ENCODE data around the gene TCF4. TPM values are rescaled to one million over a fixed set of nuclear protein-coding genes. Genes with fewer than 3 reads are reported as not detected.

The TCF4 gene
- total RNA-seq, 4 donors from 2014 or later: 30.3 to 51.1 (median 40.1) TPM

DNA sequence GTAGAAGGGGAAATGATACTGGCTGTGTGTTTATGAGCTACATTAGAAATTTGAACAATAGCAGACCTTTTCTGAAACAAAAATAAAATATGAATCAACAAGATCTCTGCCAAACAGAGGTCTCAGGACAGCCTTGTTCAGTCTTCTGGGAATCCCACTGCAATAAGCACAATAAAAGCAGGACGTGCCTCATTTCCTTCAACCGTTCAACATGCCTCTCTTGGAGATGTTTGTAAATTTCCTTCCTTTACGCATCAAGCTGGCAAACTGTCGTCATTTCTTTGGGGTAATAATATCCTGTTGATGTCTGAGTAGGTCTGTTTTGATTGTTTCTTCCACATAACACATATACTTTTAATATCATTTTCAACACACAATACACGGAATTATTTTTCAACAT lies 77.2 kb downstream of the TCF4 start:
- in situ Hi-C loops (cut with MboI; ENCODE audit: low pct_ligation_motif_present in 1 of 4, low pct_unique_long_range_greater_than_20kb in 1 of 4, low sequenced_read_pairs in 3 of 4): no loop called here
- WGBS, 2 donors (ENCODE audit: low coverage in 1 of 2): 31 to 43% methylated on average over 4 to 5 of the region's 5 CpGs
- Histone ChIP-seq H3K4me3 (no peak overlapping the region), H3K36me3 (no peaks in the 10 kb centered on the region), H3K4me1 (peaks cover 0 to 9% (median 0%) of the 10 kb centered on the region in 4 donors), H3K27ac (peak overlapping the region; percentile 39 to 70 (median 58)), H3K27me3 (no peaks in the 10 kb centered on the region), H3K9me3 (no peaks in the 10 kb centered on the region)
- intact Hi-C loops (cut with DNase I; ENCODE audit: low total_unique reads): no loop called here
- no peak for DNase-seq
- TF ChIP-seq EP300 (IDR thresholded peaks at IDR 0.05; ENCODE audit: low read depth): no peak
- TF ChIP-seq POLR2A (IDR thresholded peaks at IDR 0.05): no peak
- TF ChIP-seq, protein P1, sequence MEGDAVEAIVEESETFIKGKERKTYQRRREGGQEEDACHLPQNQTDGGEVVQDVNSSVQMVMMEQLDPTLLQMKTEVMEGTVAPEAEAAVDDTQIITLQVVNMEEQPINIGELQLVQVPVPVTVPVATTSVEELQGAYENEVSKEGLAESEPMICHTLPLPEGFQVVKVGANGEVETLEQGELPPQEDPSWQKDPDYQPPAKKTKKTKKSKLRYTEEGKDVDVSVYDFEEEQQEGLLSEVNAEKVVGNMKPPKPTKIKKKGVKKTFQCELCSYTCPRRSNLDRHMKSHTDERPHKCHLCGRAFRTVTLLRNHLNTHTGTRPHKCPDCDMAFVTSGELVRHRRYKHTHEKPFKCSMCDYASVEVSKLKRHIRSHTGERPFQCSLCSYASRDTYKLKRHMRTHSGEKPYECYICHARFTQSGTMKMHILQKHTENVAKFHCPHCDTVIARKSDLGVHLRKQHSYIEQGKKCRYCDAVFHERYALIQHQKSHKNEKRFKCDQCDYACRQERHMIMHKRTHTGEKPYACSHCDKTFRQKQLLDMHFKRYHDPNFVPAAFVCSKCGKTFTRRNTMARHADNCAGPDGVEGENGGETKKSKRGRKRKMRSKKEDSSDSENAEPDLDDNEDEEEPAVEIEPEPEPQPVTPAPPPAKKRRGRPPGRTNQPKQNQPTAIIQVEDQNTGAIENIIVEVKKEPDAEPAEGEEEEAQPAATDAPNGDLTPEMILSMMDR (IDR thresholded peaks at IDR 0.05): no peak
- TF ChIP-seq POLR2AphosphoS5 (IDR thresholded peaks at IDR 0.05): peak; percentile 21 to 47 (median 46)

DNA sequence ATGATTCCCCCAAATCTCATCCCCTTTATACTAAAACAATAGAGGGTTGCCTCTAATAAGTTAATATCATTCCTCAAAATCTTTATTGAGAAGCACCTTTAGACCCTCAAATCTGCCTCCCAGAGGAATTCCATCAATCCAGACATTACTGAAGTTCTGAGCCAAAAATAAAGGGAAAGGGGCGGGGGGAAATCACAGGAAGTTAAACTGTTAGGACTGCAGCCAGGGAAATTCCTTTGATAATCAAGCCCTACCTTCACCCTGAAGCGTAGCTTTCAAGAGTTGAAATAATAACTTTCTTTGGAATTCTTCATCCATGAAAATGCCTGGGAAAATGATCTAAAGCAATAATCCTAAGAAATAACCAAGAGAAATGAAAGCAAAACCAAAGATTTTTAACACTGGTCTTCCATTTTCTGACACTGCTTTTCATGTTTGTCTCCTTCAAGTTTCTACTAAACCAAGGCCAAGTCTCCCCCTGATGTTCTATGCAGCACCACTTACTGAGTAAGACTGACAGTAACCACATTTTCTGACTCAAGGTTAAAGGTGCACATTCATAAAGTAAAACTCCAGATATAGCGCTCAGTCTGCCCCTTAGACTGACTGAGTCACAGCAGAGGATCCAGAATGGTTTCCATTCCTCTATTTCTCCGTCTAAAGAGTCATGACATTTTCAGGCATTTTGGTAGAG lies 78.2 kb downstream of the TCF4 start:
- Histone ChIP-seq H3K36me3 (no peaks in the 10 kb centered on the region), H3K27me3 (no peaks in the 10 kb centered on the region), H3K4me3 (peak overlapping the region in 1 of 4 donors; percentile 16), H3K27ac (peak overlapping the region; percentile 39 to 70 (median 58)), H3K9me3 (no peaks in the 10 kb centered on the region), H3K4me1 (peaks cover 0 to 9% (median 0%) of the 10 kb centered on the region in 4 donors)
- TF ChIP-seq POLR2A (IDR thresholded peaks at IDR 0.05) (no peak), EP300 (IDR thresholded peaks at IDR 0.05; ENCODE audit: low read depth) (no peak), POLR2AphosphoS5 (IDR thresholded peaks at IDR 0.05) (no peak)
- TF ChIP-seq, protein P1 (IDR thresholded peaks at IDR 0.05): no peak
- no peak for DNase-seq
- intact Hi-C loops (cut with DNase I; ENCODE audit: low total_unique reads) (no loop called here), in situ Hi-C loops (cut with MboI; ENCODE audit: low pct_ligation_motif_present in 1 of 4, low pct_unique_long_range_greater_than_20kb in 1 of 4, low sequenced_read_pairs in 3 of 4) (no loop called here)
- 42 to 51% methylated on average over 4 of the region's 4 CpGs for WGBS, 2 donors (ENCODE audit: low coverage in 1 of 2)

- Histone ChIP-seq H3K27me3 (no peaks in the 10 kb centered on the region), H3K4me3 (no peak overlapping the region), H3K36me3 (no peaks in the 10 kb centered on the region), H3K27ac (peak overlapping the region in 2 of 4 donors; percentile 39 to 70), H3K9me3 (no peaks in the 10 kb centered on the region), H3K4me1 (peaks cover 0 to 9% (median 0%) of the 10 kb centered on the region in 4 donors)
- no peak for TF ChIP-seq POLR2A (IDR thresholded peaks at IDR 0.05)
- in situ Hi-C loops (cut with MboI; ENCODE audit: low pct_ligation_motif_present in 1 of 4, low pct_unique_long_range_greater_than_20kb in 1 of 4, low sequenced_read_pairs in 3 of 4) (no loop called here), intact Hi-C loops (cut with DNase I; ENCODE audit: low total_unique reads) (no loop called here)
- WGBS, 2 donors (ENCODE audit: low coverage in 1 of 2): 64 to 72% methylated on average over 4 of the region's 4 CpGs
- no peak for DNase-seq
Observed at GRCh38 chr18:55508651-55509050, 79.3 kb downstream of the TCF4 start.

DNA sequence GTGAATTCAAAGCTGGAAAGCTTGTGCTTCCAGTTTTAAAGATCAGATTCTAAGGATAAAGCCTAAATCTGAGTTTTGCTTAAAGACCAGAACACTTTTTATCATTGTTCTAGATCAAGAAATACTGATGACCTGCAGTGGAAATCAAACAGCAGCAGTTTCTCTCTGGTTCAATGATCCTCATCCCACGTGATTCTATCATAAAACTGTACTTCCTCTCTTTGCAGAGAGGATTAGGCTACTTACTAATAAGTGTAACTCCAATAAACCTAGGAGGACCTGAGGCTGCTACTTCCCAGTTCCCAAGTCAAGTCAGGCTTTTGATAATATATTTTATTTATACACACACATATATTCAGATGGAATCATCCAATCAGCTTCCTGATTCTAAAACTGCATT lies 81.9 kb downstream of the TCF4 start:
- WGBS, 2 donors (ENCODE audit: low coverage in 1 of 2): 25 to 31% methylated on average over 1 of the region's 1 CpG
- Histone ChIP-seq H3K9me3 (no peaks in the 10 kb centered on the region), H3K4me1 (peaks cover 0 to 9% (median 0%) of the 10 kb centered on the region in 4 donors), H3K27me3 (no peaks in the 10 kb centered on the region), H3K36me3 (no peaks in the 10 kb centered on the region), H3K27ac (no peak overlapping the region), H3K4me3 (no peak overlapping the region)
- in situ Hi-C loops (cut with MboI; ENCODE audit: low pct_ligation_motif_present in 1 of 4, low pct_unique_long_range_greater_than_20kb in 1 of 4, low sequenced_read_pairs in 3 of 4): no loop called here
- TF ChIP-seq, protein P1 (IDR thresholded peaks at IDR 0.05): no peak
- TF ChIP-seq POLR2AphosphoS5 (IDR thresholded peaks at IDR 0.05) (no peak), EP300 (IDR thresholded peaks at IDR 0.05; ENCODE audit: low read depth) (no peak), POLR2A (IDR thresholded peaks at IDR 0.05) (no peak)
- intact Hi-C loops (cut with DNase I; ENCODE audit: low total_unique reads): no loop called here
- DNase-seq: no peak
